Omental fat pad (tissue), 4 donors: ENCODE measurements around the gene AGFG2. TPM values are rescaled to one million over a fixed set of nuclear protein-coding genes. Genes with fewer than 3 reads are reported as not detected.

Experiments used
- ATAC-seq: fragments of 150-250 bp; one replicate; pipeline ENCODE4 v1.9.1; 2016; ENCODE audit warnings: mild to moderate bottlenecking, moderate library complexity; ENCODE audit not compliant: low FRiP score
- DNase-seq: peaks from one replicate; pipeline ENCODE4 v3.0.0-alpha.2; 2019; ENCODE audit warnings: low spot score
- CTCF ChIP-seq, 3 donors: fragments of 450-650 bp; IDR thresholded peaks; one replicate each; pipeline ENCODE4 v1.5.1; 2016 to 2017; ENCODE audit warnings: antibody characterized with exemption in 3 of 3, mild to moderate bottlenecking in 3 of 3, moderate library complexity in 2 of 3
- total RNA-seq, 4 donors: library from RNA; depleted of rRNA; stranded (reverse); fragments of >200 nt; gene quantifications; one replicate each; pipeline ENCODE4 v1.1.0, GENCODE V29; 2016

Gene AGFG2
- total RNA-seq, result 10 to 100 TPM; 10.6 to 45.0 (median 21.3) TPM

GRCh38 chr7:100538654-100539435 is at the start of gene AGFG2:
TSS of gene AGFG2 (plus strand) at chr7:100539203. CDS start at chr7:100539347, 144 bp downstream.
- TF ChIP-seq CTCF (IDR thresholded peaks at IDR 0.05), result no peak
- DNase-seq (peak; percentile 99), ATAC-seq (peak; percentile 100)

- DNase-seq, result no peak
- TF ChIP-seq CTCF (IDR thresholded peaks at IDR 0.05), result no peak
- ATAC-seq, result no peak
Observed at GRCh38 chr7:100489824-100490223, 49.2 kb upstream of the AGFG2 start.

GRCh38 chr7:100490483-100491191 is 48.4 kb upstream of the AGFG2 start:
- no peak for ATAC-seq
- DNase-seq, result no peak
- TF ChIP-seq CTCF (IDR thresholded peaks at IDR 0.05), result no peak

- DNase-seq (no peak), ATAC-seq (no peak)
- TF ChIP-seq CTCF (IDR thresholded peaks at IDR 0.05), result no peak
Observed at GRCh38 chr7:100491192-100491578, 47.8 kb upstream of the AGFG2 start.

GRCh38 chr7:100492738-100493475 is 46.1 kb upstream of the AGFG2 start:
- no peak for TF ChIP-seq CTCF (IDR thresholded peaks at IDR 0.05)
- no peak for DNase-seq
- no peak for ATAC-seq

GRCh38 chr7:100493476-100494264 is 45.3 kb upstream of the AGFG2 start:
- no peak for TF ChIP-seq CTCF (IDR thresholded peaks at IDR 0.05)
- no peak for DNase-seq
- ATAC-seq, result peak; percentile 56
